Stimulated activated CD4-positive, alpha-beta T cell treated with anti-CD3 and anti-CD28 coated beads, Interleukin-12 subunit alpha, Interleukin-12 subunit beta, amount 100 ng/mL, for 4 hours (primary cell): Measurements from ENCODE around the gene MAPK8IP3.

Experiments
- DNase-seq: peaks from one replicate; pipeline ENCODE4 v3.0.0-alpha.2; 2020

MAPK8IP3 gene

GRCh38 chr16:1743376-1744337, 37.7 kb downstream of the MAPK8IP3 start:
- no peak for DNase-seq

- DNase-seq, result no peak
Observed at GRCh38 chr16:1744338-1744840, 38.4 kb downstream of the MAPK8IP3 start.

GRCh38 chr16:1745181-1745899, 39.3 kb downstream of the MAPK8IP3 start:
- no peak for DNase-seq

- no peak for DNase-seq
Observed at GRCh38 chr16:1745900-1746692, 40.1 kb downstream of the MAPK8IP3 start.

GRCh38 chr16:1746693-1747195, 40.7 kb downstream of the MAPK8IP3 start:
- DNase-seq, result no peak

- DNase-seq, result no peak
Observed at GRCh38 chr16:1747934-1748333, 41.9 kb downstream of the MAPK8IP3 start.

GRCh38 chr16:1749152-1750117, 43.4 kb downstream of the MAPK8IP3 start:
- no peak for DNase-seq

GRCh38 chr16:1751946-1752345, 46.0 kb downstream of the MAPK8IP3 start:
- no peak for DNase-seq

GRCh38 chr16:1752853-1753252, 46.9 kb downstream of the MAPK8IP3 start:
- DNase-seq, result no peak

GRCh38 chr16:1754204-1754603, 48.2 kb downstream of the MAPK8IP3 start:
- DNase-seq, result no peak

GRCh38 chr16:1757714-1758461, 51.9 kb downstream of the MAPK8IP3 start:
- DNase-seq, result no peak

GRCh38 chr16:1758923-1759322, 52.9 kb downstream of the MAPK8IP3 start:
- DNase-seq, result no peak

- no peak for DNase-seq
Observed at GRCh38 chr16:1759511-1759910, 53.5 kb downstream of the MAPK8IP3 start.

GRCh38 chr16:1760911-1761310, 54.9 kb downstream of the MAPK8IP3 start:
- no peak for DNase-seq

GRCh38 chr16:1761751-1762150, 55.8 kb downstream of the MAPK8IP3 start:
- no peak for DNase-seq

- no peak for DNase-seq
Observed at GRCh38 chr16:1762196-1762878, 56.3 kb downstream of the MAPK8IP3 start.

- no peak for DNase-seq
Observed at GRCh38 chr16:1762879-1763520, 57.0 kb downstream of the MAPK8IP3 start.

- DNase-seq, result no peak
Observed at GRCh38 chr16:1763521-1764511, 57.8 kb downstream of the MAPK8IP3 start.
